Spleen (tissue), 11 donors: ENCODE results near the gene ZXDC. TPM values are rescaled to one million over a fixed set of nuclear protein-coding genes. Genes with fewer than 3 reads are reported as not detected.

Source experiments
- DNase-seq: peaks from one replicate; pipeline ENCODE4 v3.0.0-alpha.2; 2020
- H3K27ac ChIP-seq, 8 donors: fragments of 200-600 bp; sonication (generic) in 7 of 8; 1 replicate in 4 of 8; 2 replicates in 4 of 8; pipeline versions ENCODE4 v1.5.0 to v1.8.0; 2016 to 2021; ENCODE audit warnings: inconsistent platforms in 4 of 8, mild to moderate bottlenecking in 4 of 8, moderate library complexity in 1 of 8
- H3K27me3 ChIP-seq, 7 donors: fragments of 200-600 bp; sonication (generic) in 6 of 7; replicated peaks in 1 of 7; 1 replicate in 4 of 7; 2 replicates in 3 of 7; pipeline versions ENCODE4 v1.5.0 to v1.8.0; 2016 to 2021; ENCODE audit warnings: inconsistent platforms in 3 of 7, mild to moderate bottlenecking in 1 of 7
- H3K36me3 ChIP-seq, 6 donors: fragments of 200-600 bp; sonication (generic) in 5 of 6; 1 replicate in 4 of 6; 2 replicates in 2 of 6; pipeline versions ENCODE4 v1.5.0 to v1.8.0; 2016 to 2021; ENCODE audit warnings: inconsistent platforms in 2 of 6
- H3K4me1 ChIP-seq, 6 donors: fragments of 200-600 bp; sonication (generic) in 5 of 6; 1 replicate in 3 of 6; 2 replicates in 3 of 6; pipeline versions ENCODE4 v1.5.0 to v1.8.0; 2016 to 2021; ENCODE audit warnings: inconsistent platforms in 3 of 6
- H3K4me3 ChIP-seq, 8 donors: fragments of 200-600 bp; sonication (generic) in 7 of 8; 1 replicate in 4 of 8; 2 replicates in 4 of 8; pipeline versions ENCODE4 v1.5.0 to v1.8.0; 2016 to 2021; ENCODE audit warnings: inconsistent platforms in 4 of 8, mild to moderate bottlenecking in 4 of 8, moderate library complexity in 2 of 8
- H3K9me3 ChIP-seq, 8 donors: fragments of 200-600 bp; sonication (generic) in 7 of 8; 1 replicate in 4 of 8; 2 replicates in 4 of 8; pipeline versions ENCODE4 v1.5.0 to v1.8.0; 2016 to 2021; ENCODE audit warnings: inconsistent platforms in 4 of 8
- POLR2A ChIP-seq, 3 donors: fragments of 450-650 bp; IDR thresholded peaks; one replicate each; pipeline ENCODE4 v1.5.1; 2017; ENCODE audit warnings: antibody characterized with exemption in 3 of 3, mild to moderate bottlenecking in 1 of 3
- POLR2AphosphoS5 ChIP-seq, 3 donors: sonication (generic); formaldehyde crosslinking; IDR thresholded peaks; one replicate each; pipeline ENCODE4 v1.5.1; 2017; ENCODE audit warnings: antibody characterized with exemption in 3 of 3
- WGBS, 5 donors: extraction: QIAGEN DNeasy Blood & Tissue Kit in 3 of 5; methylation state at CpG; one replicate each; pipeline versions ENCODE4 v1.1.5 to v1.1.7; 2013 to 2018; 5-methylcytosine and 5-hydroxymethylcytosine counted together
- intact Hi-C: fragments of 100-400 bp; cut with DNase I; formaldehyde crosslinking; loops from one replicate; pipeline ENCODE4 v1.15.0; 2023; ENCODE audit warnings: low total_unique reads
- polyA plus RNA-seq, 3 donors: library from polyadenylated mRNA; stranded (reverse); fragments of 200-250 nt; gene quantifications; one replicate each; pipeline ENCODE4 v1.2.1, GENCODE V29; 2013
- total RNA-seq, 7 donors: library from RNA; depleted of rRNA in 3 of 7; stranded (reverse); fragments of >200 nt in 3 of 7; fragmentation: NEBNext Ultra II Directional in 4 of 7; extraction: Animal tissue kit (Norgen Biotek cat#: 25700) in 4 of 7; gene quantifications; one replicate each; pipeline versions ENCODE4 v1.1.0 to v1.2.1, GENCODE V29; 2016 to 2021
- TF ChIP-seq, protein P1 (sequence below), 11 experiments: fragments of 200-600 bp in 7 of 11; fragments of 450-650 bp in 4 of 11; sonication (generic) in 4 of 11; IDR thresholded peaks in 8 of 11; conservative IDR thresholded peaks in 3 of 11; 1 replicate in 7 of 11; 2 replicates in 4 of 11; pipeline versions ENCODE4 v1.4.0 to v1.8.0; 2016 to 2021; ENCODE audit warnings: antibody characterized with exemption in 11 of 11, inconsistent platforms in 4 of 11, mild to moderate bottlenecking in 1 of 11
- donor health status: healthy with polysubstance abuse.
- donor health status: DM: no; HTN: no; CAD: no; lungs with moderate emphysema.
- donor health status: DM: no; HTN: no; CAD: no.
- donor health status: Bipolar disorder and iron deficiency.
- donor health status: healthy.
- donor health status: DM: no; HTN: no; CAD: no.
- donor health status: DM: yes; HTN: yes; CAD: no.

ZXDC gene
- total and polyA plus RNA-seq, 10 donors = 7.5 to 75.3 (median 48.1) TPM

DNA sequence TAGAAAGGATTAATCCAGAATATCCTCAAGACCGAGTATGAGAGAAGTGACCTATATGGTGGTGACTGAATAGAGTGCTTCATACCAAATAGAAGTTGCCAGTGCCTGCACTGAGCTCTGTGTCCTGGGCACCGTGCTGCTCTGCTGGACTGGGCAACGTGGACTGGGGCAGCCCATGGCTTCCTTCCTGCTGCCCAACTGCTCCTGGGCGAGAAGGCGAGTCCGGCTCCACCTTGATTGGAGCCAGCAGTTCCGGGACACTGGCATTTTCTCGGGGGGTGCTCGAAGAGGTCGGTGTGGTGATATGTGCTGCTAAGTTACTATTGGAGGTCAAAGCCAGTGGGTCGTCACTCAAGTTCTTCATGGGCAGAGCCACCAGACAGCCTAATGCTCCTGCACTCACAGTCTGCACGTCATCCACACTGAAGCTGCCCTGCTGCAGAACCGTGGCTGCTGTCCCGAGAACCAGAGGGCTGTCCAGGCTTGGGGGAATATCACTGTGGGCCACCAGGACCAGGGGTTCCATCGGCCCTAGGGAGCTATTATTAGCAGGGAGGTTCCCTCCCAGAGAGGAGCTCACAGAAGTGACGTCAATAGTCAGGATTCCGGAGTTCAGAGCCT is 14.1 kb downstream of the ZXDC start:
- no peak overlapping the region for H3K27ac ChIP-seq
- intact Hi-C loops = no loop called here
- TF ChIP-seq, protein P1, sequence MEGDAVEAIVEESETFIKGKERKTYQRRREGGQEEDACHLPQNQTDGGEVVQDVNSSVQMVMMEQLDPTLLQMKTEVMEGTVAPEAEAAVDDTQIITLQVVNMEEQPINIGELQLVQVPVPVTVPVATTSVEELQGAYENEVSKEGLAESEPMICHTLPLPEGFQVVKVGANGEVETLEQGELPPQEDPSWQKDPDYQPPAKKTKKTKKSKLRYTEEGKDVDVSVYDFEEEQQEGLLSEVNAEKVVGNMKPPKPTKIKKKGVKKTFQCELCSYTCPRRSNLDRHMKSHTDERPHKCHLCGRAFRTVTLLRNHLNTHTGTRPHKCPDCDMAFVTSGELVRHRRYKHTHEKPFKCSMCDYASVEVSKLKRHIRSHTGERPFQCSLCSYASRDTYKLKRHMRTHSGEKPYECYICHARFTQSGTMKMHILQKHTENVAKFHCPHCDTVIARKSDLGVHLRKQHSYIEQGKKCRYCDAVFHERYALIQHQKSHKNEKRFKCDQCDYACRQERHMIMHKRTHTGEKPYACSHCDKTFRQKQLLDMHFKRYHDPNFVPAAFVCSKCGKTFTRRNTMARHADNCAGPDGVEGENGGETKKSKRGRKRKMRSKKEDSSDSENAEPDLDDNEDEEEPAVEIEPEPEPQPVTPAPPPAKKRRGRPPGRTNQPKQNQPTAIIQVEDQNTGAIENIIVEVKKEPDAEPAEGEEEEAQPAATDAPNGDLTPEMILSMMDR (IDR thresholded peaks at IDR 0.05 in 8 of 11, conservative IDR thresholded peaks at IDR 0.05 in 3 of 11) = no peak
- TF ChIP-seq POLR2AphosphoS5 (IDR thresholded peaks at IDR 0.05) = peak in 2 of 3 donors; percentile 28 to 55
- TF ChIP-seq POLR2A (IDR thresholded peaks at IDR 0.05) = no peak
- DNase-seq = peak; percentile 63
- H3K4me3 ChIP-seq = no peak overlapping the region
- no peaks in the 10 kb centered on the region for H3K9me3 ChIP-seq
- H3K36me3 ChIP-seq = peaks cover 13 to 100% (median 97%) of the 10 kb centered on the region in 6 donors
- WGBS, 5 donors = 91 to 95% (median 91%) methylated on average over 11 to 17 of the region's 17 CpGs
- H3K4me1 ChIP-seq = peaks cover 0 to 52% (median 16%) of the 10 kb centered on the region in 6 donors
- H3K27me3 ChIP-seq = no peaks in the 10 kb centered on the region

DNA sequence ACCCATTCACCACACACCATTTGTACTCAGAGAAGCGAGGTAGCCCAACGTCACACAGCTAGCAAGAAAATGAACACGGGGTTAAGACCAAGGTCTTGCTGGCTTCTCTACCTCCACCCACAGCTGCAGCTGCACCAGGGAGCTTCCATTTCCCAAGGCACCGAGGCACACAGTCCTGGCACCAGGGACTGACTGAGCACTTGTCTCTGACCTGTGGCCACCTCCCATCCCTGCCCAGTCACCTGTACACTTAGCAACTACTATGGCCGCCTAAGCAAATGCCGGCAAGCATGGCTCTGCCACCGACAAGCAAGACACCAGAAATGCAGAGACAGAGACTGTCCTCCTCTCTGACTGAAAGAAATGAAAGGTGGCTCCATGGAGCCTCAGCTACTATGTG is 15.3 kb downstream of the ZXDC start:
- no peak overlapping the region for H3K4me3 ChIP-seq
- TF ChIP-seq POLR2AphosphoS5 (IDR thresholded peaks at IDR 0.05) = peak in 1 of 3 donors; percentile 27
- TF ChIP-seq, protein P1 (IDR thresholded peaks at IDR 0.05 in 8 of 11, conservative IDR thresholded peaks at IDR 0.05 in 3 of 11) = no peak
- no peak for TF ChIP-seq POLR2A (IDR thresholded peaks at IDR 0.05)
- intact Hi-C loops = no loop called here
- no peak overlapping the region for H3K27ac ChIP-seq
- peaks cover 0 to 50% (median 12%) of the 10 kb centered on the region in 6 donors for H3K4me1 ChIP-seq
- H3K27me3 ChIP-seq = no peaks in the 10 kb centered on the region
- H3K9me3 ChIP-seq = no peaks in the 10 kb centered on the region
- DNase-seq = peak; percentile 54
- WGBS, 5 donors = 80 to 96% (median 88%) methylated on average over 7 of the region's 7 CpGs
- peaks cover 10 to 100% (median 92%) of the 10 kb centered on the region in 6 donors for H3K36me3 ChIP-seq

GRCh38 chr3:126459763-126460127 is 15.9 kb downstream of the ZXDC start:
- Histone ChIP-seq H3K36me3 (peaks cover 6 to 100% (median 87%) of the 10 kb centered on the region in 6 donors), H3K9me3 (no peaks in the 10 kb centered on the region), H3K4me3 (no peak overlapping the region), H3K27me3 (no peaks in the 10 kb centered on the region), H3K4me1 (peaks cover 0 to 50% (median 9%) of the 10 kb centered on the region in 6 donors), H3K27ac (no peak overlapping the region)
- TF ChIP-seq POLR2A (IDR thresholded peaks at IDR 0.05) = no peak
- no peak for TF ChIP-seq POLR2AphosphoS5 (IDR thresholded peaks at IDR 0.05)
- TF ChIP-seq, protein P1 (IDR thresholded peaks at IDR 0.05 in 8 of 11, conservative IDR thresholded peaks at IDR 0.05 in 3 of 11) = no peak
- 90 to 93% (median 91%) methylated on average over 9 of the region's 9 CpGs for WGBS, 5 donors
- intact Hi-C loops = no loop called here
- no peak for DNase-seq

GRCh38 chr3:126459111-126459762 is 16.5 kb downstream of the ZXDC start:
- Histone ChIP-seq H3K4me1 (peaks cover 0 to 48% (median 7%) of the 10 kb centered on the region in 6 donors), H3K27me3 (no peaks in the 10 kb centered on the region), H3K9me3 (no peaks in the 10 kb centered on the region), H3K36me3 (peaks cover 5 to 100% (median 84%) of the 10 kb centered on the region in 6 donors), H3K27ac (no peak overlapping the region), H3K4me3 (no peak overlapping the region)
- 88 to 97% (median 92%) methylated on average over 7 of the region's 7 CpGs for WGBS, 5 donors
- TF ChIP-seq, protein P1 (IDR thresholded peaks at IDR 0.05 in 8 of 11, conservative IDR thresholded peaks at IDR 0.05 in 3 of 11) = no peak
- no peak for TF ChIP-seq POLR2AphosphoS5 (IDR thresholded peaks at IDR 0.05)
- peak; percentile 34 for DNase-seq
- intact Hi-C loops = no loop called here
